OCI-LY7 (cell line): ENCODE data around the gene SLC1A4.

Experiments
- EZH2phosphoT487 ChIP-seq: fragments of 200-600 bp; sonication (generic); IDR thresholded peaks from 2 replicates; pipeline ENCODE4 v1.6.1; 2018; ENCODE audit warnings: low read depth, borderline replicate concordance, mild to moderate bottlenecking, mixed run types, antibody characterized with exemption, low read length, moderate library complexity, mixed read lengths
- TF ChIP-seq, protein P1 (sequence below): fragments of 200-600 bp; sonication (generic); conservative IDR thresholded peaks from 2 replicates; pipeline ENCODE4 v1.5.1; 2014; ENCODE audit warnings: mild to moderate bottlenecking, antibody characterized with exemption, low read length, moderate library complexity, mixed read lengths

DNA sequence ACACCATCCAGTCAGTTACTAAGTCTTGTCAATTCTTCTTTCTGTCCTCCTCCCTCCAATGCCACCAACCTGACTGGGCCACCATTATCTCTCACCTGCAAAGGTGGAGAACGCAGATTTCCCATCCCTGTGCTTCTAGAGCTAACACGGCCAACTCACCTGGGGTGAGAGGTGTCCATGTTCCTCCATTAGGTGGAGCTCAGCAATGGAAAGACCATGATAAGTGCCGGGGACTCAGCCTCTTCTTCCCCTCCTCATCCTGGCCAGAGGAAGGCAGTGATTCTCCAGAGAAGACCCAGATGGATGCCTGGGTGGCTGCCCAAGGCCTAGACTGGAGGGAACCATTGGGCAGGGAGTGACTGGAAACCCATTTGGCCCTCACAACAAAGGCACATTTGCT is 48.1 kb upstream of the SLC1A4 start:
- TF ChIP-seq, protein P1, sequence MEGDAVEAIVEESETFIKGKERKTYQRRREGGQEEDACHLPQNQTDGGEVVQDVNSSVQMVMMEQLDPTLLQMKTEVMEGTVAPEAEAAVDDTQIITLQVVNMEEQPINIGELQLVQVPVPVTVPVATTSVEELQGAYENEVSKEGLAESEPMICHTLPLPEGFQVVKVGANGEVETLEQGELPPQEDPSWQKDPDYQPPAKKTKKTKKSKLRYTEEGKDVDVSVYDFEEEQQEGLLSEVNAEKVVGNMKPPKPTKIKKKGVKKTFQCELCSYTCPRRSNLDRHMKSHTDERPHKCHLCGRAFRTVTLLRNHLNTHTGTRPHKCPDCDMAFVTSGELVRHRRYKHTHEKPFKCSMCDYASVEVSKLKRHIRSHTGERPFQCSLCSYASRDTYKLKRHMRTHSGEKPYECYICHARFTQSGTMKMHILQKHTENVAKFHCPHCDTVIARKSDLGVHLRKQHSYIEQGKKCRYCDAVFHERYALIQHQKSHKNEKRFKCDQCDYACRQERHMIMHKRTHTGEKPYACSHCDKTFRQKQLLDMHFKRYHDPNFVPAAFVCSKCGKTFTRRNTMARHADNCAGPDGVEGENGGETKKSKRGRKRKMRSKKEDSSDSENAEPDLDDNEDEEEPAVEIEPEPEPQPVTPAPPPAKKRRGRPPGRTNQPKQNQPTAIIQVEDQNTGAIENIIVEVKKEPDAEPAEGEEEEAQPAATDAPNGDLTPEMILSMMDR = peak; percentile 32; the same call in 1 of the 2 replicates
- no peak for TF ChIP-seq EZH2phosphoT487
